ENCODE results near the gene TPO. TPM values are rescaled to one million over a fixed set of nuclear protein-coding genes. Genes with fewer than 3 reads are reported as not detected.

Gene TPO
- total RNA-seq, 1 experiment from 2014 or later, result not detected

GRCh38 chr2:1521191-1521877 lies 108.1 kb downstream of the TPO start:
- ChIA-PET CTCF (interaction anchor here (0.7 to 1.4 kb wide), 3 partner anchors 24 to 568 kb away, joined by 3 to 4 read pairs (median 3); no protein-coding TSS in a partner anchor), POLR2A (no interaction called here)
- DNase-seq (ENCODE audit: unreplicated experiment), result no peak
- Mint-ChIP-seq H3K27ac (ENCODE audit: low read depth, unreplicated experiment) (no peak overlapping the region), H3K4me3 (ENCODE audit: unreplicated experiment) (no peak overlapping the region), H3K36me3 (ENCODE audit: insufficient read depth, unreplicated experiment) (no peaks in the 10 kb centered on the region), H3K4me1 (ENCODE audit: insufficient read depth, unreplicated experiment) (peaks cover 9% of the 10 kb centered on the region), H3K9me3 (ENCODE audit: unreplicated experiment) (no peaks in the 10 kb centered on the region), H3K27me3 (ENCODE audit: insufficient read depth, unreplicated experiment) (peaks cover 10% of the 10 kb centered on the region)
- TF ChIP-seq CTCF (IDR thresholded peaks at IDR 0.05; ENCODE audit: unreplicated experiment), result no peak
- no TSS peak for BruUV-seq (replicated peaks)
- intact Hi-C loops (cut with micrococcal nuclease), result no loop called here

GRCh38 chr2:1521878-1522830 lies 108.9 kb downstream of the TPO start:
- intact Hi-C loops (cut with micrococcal nuclease), result no loop called here
- no TSS peak for BruUV-seq (replicated peaks)

GRCh38 chr2:1527153-1527992 lies 114.1 kb downstream of the TPO start:
- no peak for TF ChIP-seq CTCF (IDR thresholded peaks at IDR 0.05; ENCODE audit: unreplicated experiment)
- POLR2A ChIA-PET, result no interaction called here
- Mint-ChIP-seq H3K9me3 (ENCODE audit: unreplicated experiment) (no peaks in the 10 kb centered on the region), H3K4me3 (ENCODE audit: unreplicated experiment) (no peak overlapping the region), H3K27me3 (ENCODE audit: insufficient read depth, unreplicated experiment) (no peaks in the 10 kb centered on the region), H3K4me1 (ENCODE audit: insufficient read depth, unreplicated experiment) (no peaks in the 10 kb centered on the region), H3K27ac (ENCODE audit: low read depth, unreplicated experiment) (no peak overlapping the region), H3K36me3 (ENCODE audit: insufficient read depth, unreplicated experiment) (no peaks in the 10 kb centered on the region)
- CTCF ChIA-PET, result no interaction called here
- no peak for DNase-seq (ENCODE audit: unreplicated experiment)
- intact Hi-C loops (cut with micrococcal nuclease), result no loop called here
- no TSS peak for BruUV-seq (replicated peaks)

More at GRCh38 chr2:1521878-1522830, 108.9 kb downstream of the TPO start:
- POLR2A ChIA-PET, result no interaction called here
- H3K4me1 Mint-ChIP-seq (ENCODE audit: insufficient read depth, unreplicated experiment), result peaks cover 9% of the 10 kb centered on the region
- H3K9me3 Mint-ChIP-seq (ENCODE audit: unreplicated experiment), result no peaks in the 10 kb centered on the region
- no peak overlapping the region for H3K27ac Mint-ChIP-seq (ENCODE audit: low read depth, unreplicated experiment)
- peaks cover 10% of the 10 kb centered on the region for H3K27me3 Mint-ChIP-seq (ENCODE audit: insufficient read depth, unreplicated experiment)
- no peak overlapping the region for H3K4me3 Mint-ChIP-seq (ENCODE audit: unreplicated experiment)
- TF ChIP-seq CTCF (IDR thresholded peaks at IDR 0.05; ENCODE audit: unreplicated experiment), result no peak
- no peak for DNase-seq (ENCODE audit: unreplicated experiment)
- CTCF ChIA-PET, result interaction anchor here (0.7 to 1.4 kb wide), 3 partner anchors 23 to 569 kb away, joined by 3 to 4 read pairs (median 3); no protein-coding TSS in a partner anchor
- no peaks in the 10 kb centered on the region for H3K36me3 Mint-ChIP-seq (ENCODE audit: insufficient read depth, unreplicated experiment)

All from MCF 10A (cell line).